ENCODE data around the gene RASGRP3.
"Not testable (repeated sequence)": the region's sequence is repeated elsewhere in the genome, so short reads cannot be mapped to it uniquely, and the experiment has no call there.

RASGRP3 gene

DNA sequence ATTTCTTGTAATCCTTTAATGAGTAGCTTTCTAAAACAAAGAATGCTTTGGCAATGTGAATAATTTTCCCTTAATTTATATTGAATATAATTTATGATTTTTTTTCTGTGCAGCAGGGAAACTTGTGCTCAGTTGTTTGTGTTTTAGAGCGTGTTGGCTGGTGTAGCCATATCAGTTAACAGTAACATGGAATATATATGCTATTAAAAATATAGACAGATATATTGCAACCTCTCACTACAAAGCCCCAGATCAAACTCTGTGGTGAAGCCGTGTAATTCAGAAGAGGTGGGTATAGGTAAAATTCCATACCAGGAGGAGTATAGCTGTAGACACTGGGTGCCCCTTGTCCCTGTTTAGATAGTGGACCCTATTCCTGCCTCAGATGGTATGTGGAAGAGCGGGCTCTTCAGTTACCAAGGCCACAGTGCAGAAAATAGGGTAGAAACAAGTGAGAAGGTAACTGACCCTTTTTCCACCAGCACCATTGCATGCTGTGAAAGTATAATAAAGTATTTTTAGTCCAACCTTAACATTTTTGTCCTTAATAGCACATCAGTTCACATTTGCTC is 18.1 kb upstream of the RASGRP3 start:
- Histone ChIP-seq H2AFZ (ENCODE audit: low read depth) (no peak overlapping the region), H3K4me2 (peak overlapping the region; percentile 11), H3K36me3 (ENCODE audit: insufficient read depth) (no peaks in the 10 kb centered on the region), H3K4me1 (ENCODE audit: low read depth, poor library complexity, severe bottlenecking) (peaks cover 19% of the 10 kb centered on the region), H4K20me1 (ENCODE audit: insufficient read depth) (no peaks in the 10 kb centered on the region), H3K9ac (no peak overlapping the region), H3K4me3 (IDR thresholded peaks at IDR 0.05; ENCODE audit: insufficient read depth, low read depth, low read length) (no peak overlapping the region), H3K27me3 (ENCODE audit: insufficient read depth, low read depth) (no peaks in the 10 kb centered on the region), H3K79me2 (ENCODE audit: insufficient read depth, low read depth) (no peaks in the 10 kb centered on the region), H3K27ac (no peak overlapping the region)
- TF ChIP-seq, protein P1, sequence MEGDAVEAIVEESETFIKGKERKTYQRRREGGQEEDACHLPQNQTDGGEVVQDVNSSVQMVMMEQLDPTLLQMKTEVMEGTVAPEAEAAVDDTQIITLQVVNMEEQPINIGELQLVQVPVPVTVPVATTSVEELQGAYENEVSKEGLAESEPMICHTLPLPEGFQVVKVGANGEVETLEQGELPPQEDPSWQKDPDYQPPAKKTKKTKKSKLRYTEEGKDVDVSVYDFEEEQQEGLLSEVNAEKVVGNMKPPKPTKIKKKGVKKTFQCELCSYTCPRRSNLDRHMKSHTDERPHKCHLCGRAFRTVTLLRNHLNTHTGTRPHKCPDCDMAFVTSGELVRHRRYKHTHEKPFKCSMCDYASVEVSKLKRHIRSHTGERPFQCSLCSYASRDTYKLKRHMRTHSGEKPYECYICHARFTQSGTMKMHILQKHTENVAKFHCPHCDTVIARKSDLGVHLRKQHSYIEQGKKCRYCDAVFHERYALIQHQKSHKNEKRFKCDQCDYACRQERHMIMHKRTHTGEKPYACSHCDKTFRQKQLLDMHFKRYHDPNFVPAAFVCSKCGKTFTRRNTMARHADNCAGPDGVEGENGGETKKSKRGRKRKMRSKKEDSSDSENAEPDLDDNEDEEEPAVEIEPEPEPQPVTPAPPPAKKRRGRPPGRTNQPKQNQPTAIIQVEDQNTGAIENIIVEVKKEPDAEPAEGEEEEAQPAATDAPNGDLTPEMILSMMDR (conservative IDR thresholded peaks at IDR 0.05; ENCODE audit: low read depth, low read length): no peak

DNA sequence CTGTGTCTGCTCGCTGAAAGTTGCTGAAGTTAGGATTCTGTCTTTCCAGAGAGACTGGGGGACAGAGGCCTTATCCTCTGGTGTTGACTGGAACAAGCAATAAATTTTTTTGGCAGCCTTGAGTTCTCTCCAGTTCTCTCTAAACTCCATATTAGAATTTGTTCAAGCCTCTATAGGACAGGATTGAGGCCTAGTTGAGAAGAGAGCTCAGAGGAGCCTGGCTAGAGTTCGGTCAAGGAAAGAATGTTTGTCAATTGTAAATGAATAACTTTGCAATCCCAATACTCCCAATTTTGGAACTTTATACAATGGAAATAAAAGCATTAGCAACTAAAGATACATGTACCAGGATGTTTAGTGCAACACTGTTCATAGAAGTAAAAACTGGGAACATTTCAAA is 16.7 kb upstream of the RASGRP3 start:
- no peaks in the 10 kb centered on the region for H4K20me1 ChIP-seq (ENCODE audit: insufficient read depth)
- no peak overlapping the region for H3K4me3 ChIP-seq (IDR thresholded peaks at IDR 0.05; ENCODE audit: insufficient read depth, low read depth, low read length)
- H3K4me1 ChIP-seq (ENCODE audit: low read depth, poor library complexity, severe bottlenecking): peaks cover 19% of the 10 kb centered on the region
- H3K36me3 ChIP-seq (ENCODE audit: insufficient read depth): no peaks in the 10 kb centered on the region
- H2AFZ ChIP-seq (ENCODE audit: low read depth): no peak overlapping the region
- no peak overlapping the region for H3K9ac ChIP-seq
- H3K27ac ChIP-seq: no peak overlapping the region
- H3K27me3 ChIP-seq (ENCODE audit: insufficient read depth, low read depth): no peaks in the 10 kb centered on the region
- no peaks in the 10 kb centered on the region for H3K79me2 ChIP-seq (ENCODE audit: insufficient read depth, low read depth)
- no peak overlapping the region for H3K4me2 ChIP-seq
- TF ChIP-seq, protein P1 (conservative IDR thresholded peaks at IDR 0.05; ENCODE audit: low read depth, low read length): no peak

DNA sequence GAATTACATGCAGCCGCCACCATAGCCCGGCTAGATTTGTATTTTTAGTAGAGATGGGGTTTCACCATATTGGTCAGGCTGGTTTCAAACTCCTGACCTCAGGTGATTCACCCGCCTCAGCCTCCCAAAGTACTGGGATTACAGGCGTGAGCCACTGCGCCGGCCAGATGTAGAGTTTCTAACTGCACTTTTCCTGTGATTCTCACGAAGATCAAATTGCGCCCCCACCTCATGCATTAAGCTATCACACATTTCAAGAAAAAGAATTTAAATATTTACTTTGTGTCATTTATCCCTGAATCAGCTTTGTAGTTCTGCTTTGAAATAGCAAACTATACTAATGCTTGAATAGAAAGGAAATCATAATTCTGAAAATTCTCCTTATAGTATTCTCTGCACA is 13.9 kb upstream of the RASGRP3 start:
- H3K27ac ChIP-seq; H3K4me2 ChIP-seq; H3K4me3 ChIP-seq (IDR thresholded peaks at IDR 0.05; ENCODE audit: insufficient read depth, low read depth, low read length); H3K79me2 ChIP-seq (ENCODE audit: insufficient read depth, low read depth); H4K20me1 ChIP-seq (ENCODE audit: insufficient read depth); H3K36me3 ChIP-seq (ENCODE audit: insufficient read depth); H2AFZ ChIP-seq (ENCODE audit: low read depth); H3K27me3 ChIP-seq (ENCODE audit: insufficient read depth, low read depth); H3K9ac ChIP-seq: not testable (repeated sequence)
- peaks cover 12% of the 10 kb centered on the region for H3K4me1 ChIP-seq (ENCODE audit: low read depth, poor library complexity, severe bottlenecking)

DNA sequence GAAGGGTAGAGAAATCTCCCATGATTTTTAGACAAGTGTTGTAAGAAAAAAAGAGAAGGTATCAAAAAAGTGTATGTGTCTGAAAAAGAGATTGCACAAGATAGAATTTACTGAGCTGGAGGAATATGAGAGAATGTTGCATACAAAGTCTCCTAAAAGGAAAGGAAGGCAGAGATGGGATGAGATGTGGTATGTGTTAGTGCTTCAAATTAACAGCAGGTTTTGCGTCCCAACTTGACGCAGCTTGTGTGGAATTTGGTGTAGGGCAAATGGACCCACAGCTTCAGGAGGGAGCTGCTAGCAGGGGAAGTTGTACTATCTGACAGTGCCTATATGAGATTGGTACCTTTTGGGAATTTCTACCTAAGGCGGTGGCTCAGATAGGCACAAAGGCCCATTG is 9.0 kb upstream of the RASGRP3 start:
- TF ChIP-seq, protein P1 (conservative IDR thresholded peaks at IDR 0.05; ENCODE audit: low read depth, low read length): no peak
- Histone ChIP-seq H3K4me1 (ENCODE audit: low read depth, poor library complexity, severe bottlenecking) (no peaks in the 10 kb centered on the region), H3K9ac (no peak overlapping the region), H3K4me3 (IDR thresholded peaks at IDR 0.05; ENCODE audit: insufficient read depth, low read depth, low read length) (no peak overlapping the region), H3K4me2 (no peak overlapping the region), H3K79me2 (ENCODE audit: insufficient read depth, low read depth) (no peaks in the 10 kb centered on the region), H4K20me1 (ENCODE audit: insufficient read depth) (no peaks in the 10 kb centered on the region), H3K27ac (no peak overlapping the region), H2AFZ (ENCODE audit: low read depth) (no peak overlapping the region), H3K36me3 (ENCODE audit: insufficient read depth) (no peaks in the 10 kb centered on the region), H3K27me3 (ENCODE audit: insufficient read depth, low read depth) (no peaks in the 10 kb centered on the region)

DNA sequence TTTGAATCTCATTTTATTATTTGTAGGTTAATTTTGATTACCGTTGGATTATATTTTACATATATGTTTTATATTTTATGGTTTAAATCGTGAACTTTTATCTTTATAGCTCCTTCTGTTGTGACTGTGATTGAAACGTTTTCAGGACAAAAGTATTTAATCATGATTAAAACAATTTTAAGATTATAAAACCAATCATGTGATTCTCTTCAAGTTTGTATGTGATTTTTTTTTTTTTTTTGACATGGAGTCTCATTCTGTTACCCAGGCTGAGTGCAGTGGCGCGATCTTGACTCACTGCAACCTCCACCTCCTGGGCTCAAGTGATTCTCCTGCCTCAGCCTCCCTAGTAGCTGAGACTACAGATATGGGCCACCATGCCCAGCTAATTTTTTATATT is 7.2 kb upstream of the RASGRP3 start:
- H3K9ac ChIP-seq: no peak overlapping the region
- peaks cover 8% of the 10 kb centered on the region for H3K4me1 ChIP-seq (ENCODE audit: low read depth, poor library complexity, severe bottlenecking)
- TF ChIP-seq, protein P1 (conservative IDR thresholded peaks at IDR 0.05; ENCODE audit: low read depth, low read length): no peak
- no peaks in the 10 kb centered on the region for H3K79me2 ChIP-seq (ENCODE audit: insufficient read depth, low read depth)
- no peaks in the 10 kb centered on the region for H4K20me1 ChIP-seq (ENCODE audit: insufficient read depth)
- no peak overlapping the region for H2AFZ ChIP-seq (ENCODE audit: low read depth)
- H3K27me3 ChIP-seq (ENCODE audit: insufficient read depth, low read depth): no peaks in the 10 kb centered on the region
- H3K4me2 ChIP-seq: no peak overlapping the region
- H3K27ac ChIP-seq: no peak overlapping the region
- H3K36me3 ChIP-seq (ENCODE audit: insufficient read depth): no peaks in the 10 kb centered on the region
- H3K4me3 ChIP-seq (IDR thresholded peaks at IDR 0.05; ENCODE audit: insufficient read depth, low read depth, low read length): no peak overlapping the region

Measured in KMS-11 (cell line).